ENCODE measurements around the gene EXOC6.

EXOC6 gene

GRCh38 chr10:93063977-93064660, 215.8 kb downstream of the EXOC6 start:
- Histone ChIP-seq H3K4me1 (ENCODE audit: insufficient read depth, low read length) (no peaks in the 10 kb centered on the region; the same call in 1 of the 2 replicates), H3K9me3 (ENCODE audit: insufficient read depth, low read depth, low read length) (no peaks in the 10 kb centered on the region; the same call in 1 of the 2 replicates), H3K36me3 (ENCODE audit: insufficient read depth, low read depth, low read length) (no peaks in the 10 kb centered on the region), H3K27ac (ENCODE audit: low read length) (no peak overlapping the region), H3K27me3 (ENCODE audit: insufficient read depth, low read length) (peaks cover 100% of the 10 kb centered on the region), H3K9ac (ENCODE audit: low read depth, low read length) (no peak overlapping the region), H3K4me3 (ENCODE audit: low read length) (no peak overlapping the region)

DNA sequence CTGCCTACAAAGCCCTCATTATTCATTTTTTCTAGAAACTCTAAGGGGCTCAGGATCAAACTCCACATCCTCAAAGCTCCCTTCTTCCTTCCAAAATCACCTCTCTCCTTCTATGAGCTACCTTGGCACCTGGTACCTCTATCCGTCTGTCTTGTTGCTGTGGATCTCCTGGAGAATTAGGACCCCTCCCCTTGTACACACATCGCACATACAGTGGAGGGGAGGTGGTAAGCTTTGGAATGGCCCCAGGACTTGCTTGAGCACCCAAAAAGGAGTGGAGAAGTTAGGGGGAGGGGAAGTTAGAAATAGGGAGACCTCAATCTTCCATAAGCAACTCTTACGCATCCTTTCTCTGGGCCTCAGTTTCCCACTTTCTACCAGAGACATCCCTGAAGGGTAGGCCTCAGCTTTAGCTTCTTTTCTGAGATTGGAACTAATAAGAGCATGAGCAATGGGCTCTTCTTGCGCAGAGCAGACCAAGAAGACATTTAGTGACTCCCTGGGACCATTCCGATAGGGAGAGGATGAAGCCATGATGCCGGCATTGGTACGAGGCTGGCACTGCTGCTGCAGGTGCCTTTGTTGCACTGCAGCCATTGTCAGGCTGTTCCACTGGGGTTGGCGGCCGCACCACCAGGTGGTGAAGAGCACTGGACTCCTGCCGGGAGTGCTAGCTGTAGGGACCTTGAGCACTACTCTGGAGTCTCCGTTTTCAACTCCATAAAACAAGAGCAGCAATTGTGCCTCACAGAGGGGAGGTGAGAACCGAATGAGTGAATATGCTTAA, 216.7 kb downstream of the EXOC6 start:
- peaks cover 100% of the 10 kb centered on the region for H3K27me3 ChIP-seq (ENCODE audit: insufficient read depth, low read length)
- no peaks in the 10 kb centered on the region for H3K36me3 ChIP-seq (ENCODE audit: insufficient read depth, low read depth, low read length)
- H3K27ac ChIP-seq (ENCODE audit: low read length): no peak overlapping the region
- H3K4me1 ChIP-seq (ENCODE audit: insufficient read depth, low read length): no peaks in the 10 kb centered on the region; the same call in 1 of the 2 replicates
- H3K4me3 ChIP-seq (ENCODE audit: low read length): peak overlapping the region; percentile 35; the same call in 1 of the 2 replicates
- H3K9me3 ChIP-seq (ENCODE audit: insufficient read depth, low read depth, low read length): no peaks in the 10 kb centered on the region; the same call in 1 of the 2 replicates
- no peak overlapping the region for H3K9ac ChIP-seq (ENCODE audit: low read depth, low read length)

- H3K9me3 ChIP-seq (ENCODE audit: insufficient read depth, low read depth, low read length): no peaks in the 10 kb centered on the region; the same call in 1 of the 2 replicates
- no peak overlapping the region for H3K9ac ChIP-seq (ENCODE audit: low read depth, low read length)
- H3K27ac ChIP-seq (ENCODE audit: low read length): no peak overlapping the region
- no peaks in the 10 kb centered on the region for H3K36me3 ChIP-seq (ENCODE audit: insufficient read depth, low read depth, low read length)
- peak overlapping the region; percentile 35; the same call in 1 of the 2 replicates for H3K4me3 ChIP-seq (ENCODE audit: low read length)
- no peaks in the 10 kb centered on the region; the same call in 1 of the 2 replicates for H3K4me1 ChIP-seq (ENCODE audit: insufficient read depth, low read length)
- peaks cover 100% of the 10 kb centered on the region for H3K27me3 ChIP-seq (ENCODE audit: insufficient read depth, low read length)
Measured at GRCh38 chr10:93065675-93066543, 217.6 kb downstream of the EXOC6 start.

DNA sequence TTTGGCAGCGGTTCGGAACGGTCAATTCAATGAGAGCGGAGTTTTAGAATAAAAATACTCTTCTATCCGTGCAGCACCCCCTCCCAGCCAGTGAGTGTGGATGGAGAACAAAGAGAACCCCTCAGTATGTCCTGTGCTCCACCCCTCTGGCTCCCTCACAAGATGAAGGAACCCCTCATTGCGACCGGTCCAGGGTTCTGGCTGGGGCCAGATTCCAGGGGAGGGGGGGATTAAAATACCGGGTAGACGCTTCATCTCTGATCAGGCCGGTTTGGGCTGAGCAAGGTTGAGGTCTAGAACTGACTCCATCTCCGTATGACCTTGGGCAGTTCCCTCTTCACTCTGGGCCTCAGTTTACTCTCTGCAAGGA, 218.2 kb downstream of the EXOC6 start:
- peaks cover 100% of the 10 kb centered on the region for H3K27me3 ChIP-seq (ENCODE audit: insufficient read depth, low read length)
- no peak overlapping the region for H3K9ac ChIP-seq (ENCODE audit: low read depth, low read length)
- no peaks in the 10 kb centered on the region for H3K36me3 ChIP-seq (ENCODE audit: insufficient read depth, low read depth, low read length)
- no peak overlapping the region for H3K27ac ChIP-seq (ENCODE audit: low read length)
- H3K4me3 ChIP-seq (ENCODE audit: low read length): no peak overlapping the region
- H3K4me1 ChIP-seq (ENCODE audit: insufficient read depth, low read length): no peaks in the 10 kb centered on the region; the same call in 1 of the 2 replicates
- H3K9me3 ChIP-seq (ENCODE audit: insufficient read depth, low read depth, low read length): no peaks in the 10 kb centered on the region; the same call in 1 of the 2 replicates

DNA sequence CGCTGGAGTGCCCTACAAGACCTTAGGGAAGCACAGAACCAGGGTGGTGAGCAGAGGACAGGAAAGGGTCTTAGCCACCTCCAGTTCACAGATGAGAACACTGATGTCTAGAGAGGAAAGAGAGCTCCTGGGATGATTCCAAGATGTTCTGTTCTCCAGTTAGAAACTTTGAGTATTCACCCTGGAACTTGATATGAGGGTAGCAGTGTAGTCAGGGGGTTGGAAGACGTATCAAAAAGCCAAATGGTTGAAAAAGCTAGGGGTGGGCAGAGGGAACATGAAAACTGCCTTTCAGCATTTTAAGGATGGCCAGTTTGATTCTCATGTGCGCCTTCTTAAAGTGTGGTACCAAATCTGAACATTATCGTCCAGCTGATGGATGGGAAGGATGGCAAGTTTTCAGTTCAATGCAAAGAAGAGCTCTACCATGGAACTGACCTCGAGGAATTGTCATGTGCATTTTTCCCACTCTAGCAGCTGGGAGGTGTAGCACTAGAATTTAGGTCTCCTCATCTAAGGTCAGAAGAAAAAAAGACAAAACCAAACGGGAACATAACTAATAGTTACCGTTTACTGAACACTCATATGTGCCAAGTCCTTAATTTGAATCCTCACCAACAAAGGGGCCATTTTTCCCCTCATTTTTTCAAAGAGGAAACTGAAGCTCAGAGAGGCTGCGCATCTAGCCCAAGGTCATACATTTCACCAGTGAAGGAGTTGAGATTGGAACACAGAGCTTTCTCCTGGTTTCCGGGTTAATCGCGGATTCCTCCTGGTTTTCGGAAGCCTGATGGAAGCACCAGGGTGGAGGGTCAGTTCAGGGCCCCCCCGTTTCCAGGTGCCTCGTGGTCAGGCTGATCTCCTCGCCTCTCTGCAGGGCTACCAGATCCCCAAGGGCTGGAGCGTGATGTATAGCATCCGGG, 219.4 kb downstream of the EXOC6 start:
- Histone ChIP-seq H3K36me3 (ENCODE audit: insufficient read depth, low read depth, low read length) (no peaks in the 10 kb centered on the region), H3K9ac (ENCODE audit: low read depth, low read length) (no peak overlapping the region), H3K4me1 (ENCODE audit: insufficient read depth, low read length) (no peaks in the 10 kb centered on the region; the same call in 1 of the 2 replicates), H3K9me3 (ENCODE audit: insufficient read depth, low read depth, low read length) (no peaks in the 10 kb centered on the region; the same call in 1 of the 2 replicates), H3K27me3 (ENCODE audit: insufficient read depth, low read length) (peaks cover 100% of the 10 kb centered on the region), H3K4me3 (ENCODE audit: low read length) (peak overlapping the region; percentile 59; the same call in 1 of the 2 replicates), H3K27ac (ENCODE audit: low read length) (no peak overlapping the region)

DNA sequence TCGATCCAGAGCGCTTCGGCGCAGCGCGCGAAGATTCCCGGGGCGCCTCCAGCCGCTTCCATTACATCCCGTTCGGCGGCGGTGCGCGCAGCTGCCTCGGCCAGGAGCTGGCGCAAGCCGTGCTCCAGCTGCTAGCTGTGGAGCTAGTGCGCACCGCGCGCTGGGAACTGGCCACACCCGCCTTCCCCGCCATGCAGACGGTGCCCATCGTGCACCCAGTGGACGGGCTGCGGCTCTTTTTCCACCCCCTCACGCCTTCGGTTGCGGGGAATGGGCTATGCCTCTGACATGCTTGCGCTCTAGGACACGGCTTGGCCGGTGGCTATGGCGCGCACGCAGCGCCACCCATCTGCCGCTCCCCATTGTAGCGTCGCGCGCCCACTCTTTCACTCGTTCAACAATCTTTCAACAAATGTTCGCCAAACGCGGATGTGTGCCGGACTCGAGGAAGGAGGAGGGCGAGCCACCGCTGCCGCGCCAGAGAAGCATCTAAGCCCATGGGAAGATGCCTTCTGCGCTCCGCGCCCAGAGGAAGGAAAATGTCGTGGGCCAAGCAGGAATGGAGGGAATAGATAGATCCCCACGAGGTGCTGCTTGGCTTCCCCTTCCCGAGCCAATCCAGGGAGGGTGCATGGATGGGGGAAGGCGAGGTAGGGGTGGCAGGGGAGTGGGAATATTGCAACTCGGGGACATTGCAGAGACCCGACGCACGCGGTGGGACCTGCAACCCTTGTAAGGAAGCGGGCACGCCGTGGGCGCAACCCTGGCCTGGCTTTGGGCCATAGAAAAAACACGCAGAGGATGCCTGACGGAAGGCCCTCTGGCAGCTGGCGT, 220.3 kb downstream of the EXOC6 start:
- no peak overlapping the region for H3K9ac ChIP-seq (ENCODE audit: low read depth, low read length)
- peak overlapping the region; percentile 59 for H3K4me3 ChIP-seq (ENCODE audit: low read length)
- peaks cover 100% of the 10 kb centered on the region for H3K27me3 ChIP-seq (ENCODE audit: insufficient read depth, low read length)
- H3K27ac ChIP-seq (ENCODE audit: low read length): no peak overlapping the region
- peaks cover 3% of the 10 kb centered on the region; the same call in 1 of the 2 replicates for H3K4me1 ChIP-seq (ENCODE audit: insufficient read depth, low read length)
- no peaks in the 10 kb centered on the region; the same call in 1 of the 2 replicates for H3K9me3 ChIP-seq (ENCODE audit: insufficient read depth, low read depth, low read length)
- H3K36me3 ChIP-seq (ENCODE audit: insufficient read depth, low read depth, low read length): no peaks in the 10 kb centered on the region

- Histone ChIP-seq H3K36me3 (ENCODE audit: insufficient read depth, low read depth, low read length) (no peaks in the 10 kb centered on the region), H3K4me3 (ENCODE audit: low read length) (no peak overlapping the region), H3K9me3 (ENCODE audit: insufficient read depth, low read depth, low read length) (no peaks in the 10 kb centered on the region; the same call in 1 of the 2 replicates), H3K27ac (ENCODE audit: low read length) (no peak overlapping the region), H3K4me1 (ENCODE audit: insufficient read depth, low read length) (peaks cover 3% of the 10 kb centered on the region; the same call in 1 of the 2 replicates), H3K27me3 (ENCODE audit: insufficient read depth, low read length) (peaks cover 100% of the 10 kb centered on the region), H3K9ac (ENCODE audit: low read depth, low read length) (no peak overlapping the region)
Measured at GRCh38 chr10:93069245-93069561, 220.9 kb downstream of the EXOC6 start.

- no peak overlapping the region for H3K4me3 ChIP-seq (ENCODE audit: low read length)
- H3K4me1 ChIP-seq (ENCODE audit: insufficient read depth, low read length): peaks cover 3% of the 10 kb centered on the region; the same call in 1 of the 2 replicates
- H3K27me3 ChIP-seq (ENCODE audit: insufficient read depth, low read length): peaks cover 100% of the 10 kb centered on the region
- no peak overlapping the region for H3K9ac ChIP-seq (ENCODE audit: low read depth, low read length)
- H3K9me3 ChIP-seq (ENCODE audit: insufficient read depth, low read depth, low read length): no peaks in the 10 kb centered on the region; the same call in 1 of the 2 replicates
- no peak overlapping the region for H3K27ac ChIP-seq (ENCODE audit: low read length)
- no peaks in the 10 kb centered on the region for H3K36me3 ChIP-seq (ENCODE audit: insufficient read depth, low read depth, low read length)
Measured at GRCh38 chr10:93070378-93071176, 222.3 kb downstream of the EXOC6 start.

DNA sequence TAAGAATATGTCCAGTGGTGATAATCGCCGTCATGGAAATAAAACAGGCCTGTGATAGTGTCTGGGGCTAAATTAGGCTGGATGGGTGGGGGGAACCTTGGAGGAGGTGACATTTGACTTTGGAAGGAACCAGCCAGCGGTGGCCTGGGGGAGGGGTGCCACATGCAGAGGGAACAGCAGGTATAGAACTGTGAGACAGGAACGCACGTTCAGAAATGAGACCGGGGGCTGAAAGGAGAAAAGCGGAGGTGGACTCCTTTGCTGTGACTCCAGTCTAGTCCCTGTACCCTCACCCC, 222.8 kb downstream of the EXOC6 start:
- Histone ChIP-seq H3K4me1 (ENCODE audit: insufficient read depth, low read length) (peaks cover 6% of the 10 kb centered on the region; the same call in 1 of the 2 replicates), H3K27ac (ENCODE audit: low read length) (no peak overlapping the region), H3K4me3 (ENCODE audit: low read length) (no peak overlapping the region), H3K27me3 (ENCODE audit: insufficient read depth, low read length) (peaks cover 100% of the 10 kb centered on the region), H3K9ac (ENCODE audit: low read depth, low read length) (no peak overlapping the region), H3K36me3 (ENCODE audit: insufficient read depth, low read depth, low read length) (no peaks in the 10 kb centered on the region), H3K9me3 (ENCODE audit: insufficient read depth, low read depth, low read length) (no peaks in the 10 kb centered on the region; the same call in 1 of the 2 replicates)

All from iPS-20b (cell line).